Measurements from ENCODE around the gene RNF207.

RNF207 gene

DNA sequence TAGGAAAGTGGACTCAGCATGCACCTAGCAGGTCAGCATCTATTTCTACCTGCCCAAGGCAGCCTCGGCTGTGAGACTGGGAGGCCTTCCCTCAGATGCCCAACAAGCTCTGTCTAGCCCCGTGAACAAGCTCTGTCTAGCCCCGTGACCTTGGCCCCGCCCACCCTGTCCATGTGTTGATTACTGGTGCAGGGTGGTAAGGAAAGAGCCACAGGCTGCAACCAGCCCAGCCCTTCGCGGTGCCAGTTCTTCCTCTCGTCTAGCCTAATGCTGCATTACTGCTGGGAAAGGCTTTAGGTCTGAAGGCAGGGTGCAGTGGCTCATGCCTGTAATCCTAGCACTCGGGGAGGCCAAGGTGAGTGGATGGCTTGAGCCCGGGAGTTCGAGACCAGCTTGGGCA is 52.8 kb downstream of the RNF207 start:
- no peak overlapping the region for H3K27ac ChIP-seq
- H3K27me3 ChIP-seq (ENCODE audit: control insufficient read depth, insufficient read depth, low read length), result no peaks in the 10 kb centered on the region

DNA sequence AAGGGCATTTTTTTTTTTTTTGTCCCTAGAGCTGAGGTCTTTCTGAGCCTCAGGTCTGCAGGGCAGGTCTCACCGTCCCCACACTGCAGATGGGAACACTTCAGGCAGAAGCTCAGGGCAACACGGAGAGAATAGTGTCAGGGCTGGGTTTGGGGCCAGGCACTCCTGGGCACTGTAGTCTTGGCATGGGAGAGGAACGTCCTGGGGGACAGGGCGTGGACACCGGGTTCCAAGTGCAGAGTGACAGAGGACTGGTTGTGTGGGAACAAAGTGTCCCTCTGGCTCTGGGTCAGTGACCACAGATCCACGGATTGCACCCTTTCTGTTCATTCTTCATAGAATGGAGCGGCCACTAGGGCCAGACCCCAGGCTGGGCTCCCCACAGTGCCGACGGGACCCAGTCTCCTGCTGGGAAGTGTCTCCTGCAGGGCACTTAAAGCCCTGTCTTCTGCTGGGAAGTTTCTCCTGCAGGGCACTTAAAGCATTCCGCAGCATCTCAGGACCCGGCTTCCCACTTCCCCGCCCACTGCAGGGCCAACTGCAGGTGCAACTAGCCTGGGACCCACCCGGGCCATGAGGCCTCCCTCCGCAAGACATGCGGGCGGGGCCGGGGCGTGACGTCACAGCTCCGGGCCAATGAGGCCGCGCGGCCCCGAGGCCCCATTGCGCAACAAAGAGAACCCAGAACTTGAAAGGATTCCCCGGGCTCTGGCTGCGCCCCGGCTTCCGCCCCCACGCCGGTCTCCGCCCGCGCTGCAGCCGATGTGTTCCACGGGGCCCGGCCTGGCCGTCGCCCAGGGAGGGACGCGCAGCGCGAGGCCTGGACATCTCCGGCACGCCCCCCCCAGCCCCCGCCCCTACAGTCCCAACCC is 53.8 kb downstream of the RNF207 start:
- H3K27me3 ChIP-seq (ENCODE audit: control insufficient read depth, insufficient read depth, low read length), result no peaks in the 10 kb centered on the region

More for the DNA sequence above, 52.8 kb downstream of the RNF207 start:
- H3K4me2 ChIP-seq (ENCODE audit: low read length), result no peak overlapping the region
- H3K79me2 ChIP-seq, result no peaks in the 10 kb centered on the region
- no peaks in the 10 kb centered on the region for H3K36me3 ChIP-seq (ENCODE audit: control insufficient read depth, insufficient read depth, low read length)
- no peaks in the 10 kb centered on the region for H3K9me3 ChIP-seq (ENCODE audit: control insufficient read depth, low read length)
- TF ChIP-seq, protein P1, sequence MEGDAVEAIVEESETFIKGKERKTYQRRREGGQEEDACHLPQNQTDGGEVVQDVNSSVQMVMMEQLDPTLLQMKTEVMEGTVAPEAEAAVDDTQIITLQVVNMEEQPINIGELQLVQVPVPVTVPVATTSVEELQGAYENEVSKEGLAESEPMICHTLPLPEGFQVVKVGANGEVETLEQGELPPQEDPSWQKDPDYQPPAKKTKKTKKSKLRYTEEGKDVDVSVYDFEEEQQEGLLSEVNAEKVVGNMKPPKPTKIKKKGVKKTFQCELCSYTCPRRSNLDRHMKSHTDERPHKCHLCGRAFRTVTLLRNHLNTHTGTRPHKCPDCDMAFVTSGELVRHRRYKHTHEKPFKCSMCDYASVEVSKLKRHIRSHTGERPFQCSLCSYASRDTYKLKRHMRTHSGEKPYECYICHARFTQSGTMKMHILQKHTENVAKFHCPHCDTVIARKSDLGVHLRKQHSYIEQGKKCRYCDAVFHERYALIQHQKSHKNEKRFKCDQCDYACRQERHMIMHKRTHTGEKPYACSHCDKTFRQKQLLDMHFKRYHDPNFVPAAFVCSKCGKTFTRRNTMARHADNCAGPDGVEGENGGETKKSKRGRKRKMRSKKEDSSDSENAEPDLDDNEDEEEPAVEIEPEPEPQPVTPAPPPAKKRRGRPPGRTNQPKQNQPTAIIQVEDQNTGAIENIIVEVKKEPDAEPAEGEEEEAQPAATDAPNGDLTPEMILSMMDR (IDR thresholded peaks at IDR 0.05), result no peak
- H3K4me1 ChIP-seq, result peaks cover 2% of the 10 kb centered on the region
- H3K4me3 ChIP-seq (ENCODE audit: low read depth, low read length), result no peak overlapping the region
- no peak overlapping the region for H3K9ac ChIP-seq
- H2AFZ ChIP-seq, result no peak overlapping the region

DNA sequence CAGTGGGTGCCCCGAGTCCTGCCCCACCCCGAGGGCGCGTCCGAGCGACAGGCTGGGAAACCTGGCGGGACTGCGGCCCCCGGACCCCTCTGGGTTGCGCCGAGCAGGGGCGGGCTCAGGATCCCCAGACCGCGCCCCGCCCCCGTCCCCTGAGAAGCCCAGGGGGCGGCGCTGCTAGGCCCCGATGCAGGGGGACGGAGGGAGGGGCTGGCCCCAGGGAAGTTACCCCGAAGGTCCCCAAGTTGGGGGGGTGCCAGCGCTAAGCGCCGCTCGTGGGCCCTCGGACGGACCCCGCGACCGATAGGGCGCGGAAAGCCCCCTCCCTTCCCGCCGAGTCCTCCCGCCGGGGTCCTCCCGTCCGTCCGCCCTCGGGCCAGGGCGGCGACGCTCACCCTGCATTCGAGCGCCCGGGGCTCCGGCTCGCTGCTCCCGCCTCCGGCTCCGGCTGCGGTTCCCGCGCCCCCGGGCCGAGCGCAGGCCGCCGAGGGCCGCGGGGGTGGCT is 54.6 kb downstream of the RNF207 start:
- Histone ChIP-seq H3K36me3 (ENCODE audit: control insufficient read depth, insufficient read depth, low read length) (no peaks in the 10 kb centered on the region), H3K9ac (no peak overlapping the region), H3K4me3 (ENCODE audit: low read depth, low read length) (peak overlapping the region; percentile 27), H3K27ac (no peak overlapping the region), H3K27me3 (ENCODE audit: control insufficient read depth, insufficient read depth, low read length) (no peaks in the 10 kb centered on the region), H2AFZ (peak overlapping the region; percentile 38), H3K4me1 (peaks cover 2% of the 10 kb centered on the region), H3K4me2 (ENCODE audit: low read length) (peak overlapping the region; percentile 49), H3K9me3 (ENCODE audit: control insufficient read depth, low read length) (no peaks in the 10 kb centered on the region), H3K79me2 (no peaks in the 10 kb centered on the region)
- TF ChIP-seq, protein P1 (IDR thresholded peaks at IDR 0.05), result no peak

More for the DNA sequence above, 53.8 kb downstream of the RNF207 start:
- TF ChIP-seq, protein P1 (IDR thresholded peaks at IDR 0.05), result no peak
- H3K4me3 ChIP-seq (ENCODE audit: low read depth, low read length), result no peak overlapping the region
- peaks cover 2% of the 10 kb centered on the region for H3K4me1 ChIP-seq
- H3K36me3 ChIP-seq (ENCODE audit: control insufficient read depth, insufficient read depth, low read length), result no peaks in the 10 kb centered on the region
- no peaks in the 10 kb centered on the region for H3K9me3 ChIP-seq (ENCODE audit: control insufficient read depth, low read length)
- peak overlapping the region; percentile 50 for H2AFZ ChIP-seq
- H3K27ac ChIP-seq, result no peak overlapping the region
- no peaks in the 10 kb centered on the region for H3K79me2 ChIP-seq
- no peak overlapping the region for H3K9ac ChIP-seq
- H3K4me2 ChIP-seq (ENCODE audit: low read length), result peak overlapping the region; percentile 61

DNA sequence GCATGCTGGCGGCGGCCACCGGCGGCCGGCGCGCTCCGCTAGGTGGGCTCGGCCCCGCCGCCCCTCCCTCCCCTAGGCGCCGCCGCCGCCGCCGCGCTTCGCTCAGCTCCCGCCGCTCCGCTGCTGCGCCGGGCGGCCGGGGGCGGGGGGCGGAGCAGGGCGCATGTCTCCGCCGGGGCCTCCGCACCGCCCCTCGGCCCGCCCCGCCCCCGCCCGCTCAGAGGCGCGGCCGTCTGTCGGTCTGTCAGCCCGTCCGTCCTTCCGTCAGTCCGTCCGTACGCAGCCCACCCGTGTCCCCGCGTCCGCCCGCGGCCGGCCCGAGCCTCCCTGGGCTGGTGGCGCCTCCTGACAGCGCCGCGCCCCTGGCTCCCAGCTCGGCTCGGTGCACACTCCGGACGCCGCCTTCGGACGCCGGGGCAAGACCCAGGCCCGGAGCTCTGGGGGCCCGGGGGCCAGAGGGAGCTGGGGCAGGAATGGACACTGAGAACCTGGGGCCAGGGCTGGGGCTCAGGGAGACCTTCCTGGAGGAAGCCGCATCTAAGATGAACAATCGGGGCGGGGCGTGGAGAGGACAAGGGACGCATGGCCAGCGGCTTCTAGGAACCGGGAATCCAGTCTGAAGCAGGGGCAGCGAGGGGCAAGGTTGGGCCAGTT is 55.2 kb downstream of the RNF207 start, which contains the start of gene GPR153:
GPR153 (minus strand) TSS at position 138 of the 654 bp plus-strand sequence. CDS start 6,193 bp downstream, outside the sequence.
- Histone ChIP-seq H3K27ac (no peak within 1 kb of the TSS), H3K9ac (no peak within 1 kb of the TSS)

More for the DNA sequence above, 55.2 kb downstream of the RNF207 start, which contains the start of gene GPR153:
- Histone ChIP-seq H3K4me3 (ENCODE audit: low read depth, low read length) (peak within 1 kb of the TSS; percentile 27), H3K27me3 (ENCODE audit: control insufficient read depth, insufficient read depth, low read length) (no peaks in the 10 kb centered on the region), H3K9me3 (ENCODE audit: control insufficient read depth, low read length) (no peaks in the 10 kb centered on the region), H3K79me2 (no peaks in the 10 kb centered on the region), H3K36me3 (ENCODE audit: control insufficient read depth, insufficient read depth, low read length) (no peaks in the 10 kb centered on the region), H3K4me2 (ENCODE audit: low read length) (peak within 1 kb of the TSS; percentile 63), H3K4me1 (peaks cover 2% of the 10 kb centered on the region), H2AFZ (peak within 1 kb of the TSS; percentile 78)
- TF ChIP-seq, protein P1 (IDR thresholded peaks at IDR 0.05), result no peak
